AG04449 (cell line): Measurements from ENCODE around the gene WDR6.

Source experiments
- CTCF ChIA-PET: fragments of 350-600 bp; formaldehyde crosslinking; extraction: SDS; loops from one replicate; lab custom pipeline; 2021; ENCODE audit warnings: antibody characterized with exemption; lab: Yijun Ruan, JAX
- POLR2A ChIA-PET: fragments of 400-600, 350-600 bp; formaldehyde crosslinking; extraction: SDS; loops from one replicate; lab custom pipeline; 2020; ENCODE audit warnings: antibody characterized with exemption, inconsistent platforms; lab: Yijun Ruan, JAX
- DNase-seq: peaks from one replicate; pipeline ENCODE4 v3.0.0-alpha.2; 2010; ENCODE audit warnings: low read depth, low spot score
- H3K4me3 ChIP-seq: 2 replicates; pipeline ENCODE4 v1.5.1; 2011; ENCODE audit warnings: low read depth, mild to moderate bottlenecking, control low read depth, low read length
- CTCF ChIP-seq: IDR thresholded peaks from one replicate; pipeline ENCODE4 v1.5.1; 2011; ENCODE audit warnings: mild to moderate bottlenecking, moderate library complexity, low read length, control low read depth, inconsistent platforms; ENCODE audit not compliant: insufficient read depth; ENCODE audit errors: missing control alignments

The WDR6 gene

GRCh38 chr3:48982686-48983085, 24.5 kb upstream of the WDR6 start:
- no peak for DNase-seq
- no peak overlapping the region for H3K4me3 ChIP-seq
- POLR2A ChIA-PET = no interaction called here
- TF ChIP-seq CTCF = no peak
- CTCF ChIA-PET = no interaction called here

GRCh38 chr3:48983096-48983495, 24.1 kb upstream of the WDR6 start:
- CTCF ChIA-PET = no interaction called here
- DNase-seq = no peak
- POLR2A ChIA-PET = no interaction called here
- no peak for TF ChIP-seq CTCF
- no peak overlapping the region for H3K4me3 ChIP-seq

- no peak overlapping the region for H3K4me3 ChIP-seq
- ChIA-PET CTCF (interaction anchor here (0.6 to 1.7 kb wide), 4 partner anchors 15 to 110 kb away, joined by 3 to 6 read pairs (median 4); partner anchors contain the start of genes IMPDH2 and NDUFAF3), POLR2A (interaction anchor here (0.5 kb wide), 1 partner anchor 459 kb away, joined by 4 read pairs; no protein-coding TSS in a partner anchor)
- no peak for TF ChIP-seq CTCF
- DNase-seq = no peak
These were observed 22.5 kb upstream of the WDR6 start for GRCh38 chr3:48984663-48985062.

GRCh38 chr3:48985831-48986376, 21.3 kb upstream of the WDR6 start:
- CTCF ChIA-PET = interaction anchor here (1.3 to 4.4 kb wide), 3 partner anchors 12 to 36 kb away, joined by 4 to 38 read pairs (median 24); partner anchors contain the start of gene NDUFAF3
- POLR2A ChIA-PET = interaction anchor here (1.2 kb wide), 1 partner anchor 34 kb away, joined by 3 read pairs; no protein-coding TSS in a partner anchor
- no peak for TF ChIP-seq CTCF
- H3K4me3 ChIP-seq = no peak overlapping the region
- DNase-seq = no peak

- POLR2A ChIA-PET = interaction anchor here (0.7 to 3.4 kb wide), 12 partner anchors 11 to 175 kb away, joined by 3 to 43 read pairs (median 4); partner anchors contain the start of genes DALRD3, IMPDH2, NDUFAF3 and QRICH1
- TF ChIP-seq CTCF = no peak
- CTCF ChIA-PET = interaction anchor here (0.8 to 6.0 kb wide), 20 partner anchors 10 to 250 kb away, joined by 3 to 64 read pairs (median 4); partner anchors contain the start of genes NDUFAF3, QRICH1 and WDR6
- DNase-seq = no peak
- H3K4me3 ChIP-seq = peak overlapping the region; percentile 82
These were observed 17.9 kb upstream of the WDR6 start for GRCh38 chr3:48989126-48989795.
